Measurements from ENCODE around the gene COL5A2. TPM values are rescaled to one million over a fixed set of nuclear protein-coding genes. Genes with fewer than 3 reads are reported as not detected.

The COL5A2 gene
- total and polyA plus RNA-seq, 10 of the 15 experiments (the other 5 are each of a cell fraction or from before 2014, with no cell fraction given) = 0.04 to 0.85 (median 0.39) TPM

DNA sequence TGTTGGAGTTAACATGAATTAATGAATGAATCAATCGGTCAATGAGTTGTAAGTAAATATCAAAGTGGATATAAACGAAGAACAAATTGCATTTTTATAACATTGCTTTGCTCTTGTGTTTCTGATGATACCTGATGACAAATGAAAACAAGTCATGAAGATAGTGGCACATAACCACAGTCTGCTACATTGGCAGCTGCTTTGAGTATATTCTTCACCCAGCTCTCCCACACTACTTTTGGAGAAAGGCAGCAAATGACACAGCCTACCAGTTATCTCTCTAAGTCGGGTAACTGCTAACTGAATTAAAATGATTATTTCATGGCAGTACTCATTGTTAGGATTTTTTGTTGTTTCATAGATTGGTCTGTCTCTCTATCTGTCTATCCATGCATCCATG lies 76.8 kb downstream of the COL5A2 start:
- Histone ChIP-seq H3K4me2 (ENCODE audit: control insufficient read depth, insufficient read depth) (no peak overlapping the region), H3K4me3 (no peak overlapping the region), H2AFZ (ENCODE audit: control insufficient read depth, low read depth, low read length) (no peak overlapping the region), H3K27ac (ENCODE audit: control insufficient read depth, insufficient read depth) (no peak overlapping the region), H3K79me2 (ENCODE audit: control insufficient read depth, insufficient read depth, low read length) (no peaks in the 10 kb centered on the region), H4K20me1 (ENCODE audit: control insufficient read depth, insufficient read depth) (no peaks in the 10 kb centered on the region), H3K9me3 (replicated peaks; ENCODE audit: control insufficient read depth, insufficient read depth, low read length) (no peaks in the 10 kb centered on the region), H3K27me3 (replicated peaks in 1 of 2; ENCODE audit: control insufficient read depth in 2 of 2, insufficient read depth in 2 of 2, low read length in 1 of 2) (no peaks in the 10 kb centered on the region), H3K4me1 (ENCODE audit: control insufficient read depth, insufficient read depth, low read length) (no peaks in the 10 kb centered on the region), H3K9ac (ENCODE audit: control insufficient read depth, insufficient read depth, low read length) (no peak overlapping the region), H3K36me3 (ENCODE audit: control insufficient read depth in 2 of 2, insufficient read depth in 2 of 2, low read length in 1 of 2) (no peaks in the 10 kb centered on the region)
- FAIRE-seq (no peak), ATAC-seq (peak; percentile 32), DNase-seq (ENCODE audit: low read depth, low spot score) (no peak)
- TF ChIP-seq IKZF2 (IDR thresholded peaks at IDR 0.05) (no peak), RB1 (IDR thresholded peaks at IDR 0.05; ENCODE audit: borderline replicate concordance) (no peak)
- CTCF ChIA-PET = no interaction called here
- WGBS (ENCODE audit: insufficient coverage, insufficient replicate concordance, low lambda C conversion rate, missing lambda C conversion rate) = 21% methylated on average over 3 of the region's 3 CpGs
- intact Hi-C loops (cut with micrococcal nuclease; ENCODE audit: unreplicated experiment) = no loop called here
- RAD21 ChIA-PET (ENCODE audit: unreplicated experiment) = interaction anchor here (1.2 kb wide), 1 partner anchor 8 kb away, joined by 5 read pairs; no protein-coding TSS in a partner anchor
- no TSS peak for BruUV-seq (replicated peaks)
- POLR2A ChIA-PET = no interaction called here
- SMC1A ChIA-PET (ENCODE audit: uncharacterized antibody, unreplicated experiment) = no interaction called here
- in situ Hi-C loops (cut with MboI) = no loop called here

DNA sequence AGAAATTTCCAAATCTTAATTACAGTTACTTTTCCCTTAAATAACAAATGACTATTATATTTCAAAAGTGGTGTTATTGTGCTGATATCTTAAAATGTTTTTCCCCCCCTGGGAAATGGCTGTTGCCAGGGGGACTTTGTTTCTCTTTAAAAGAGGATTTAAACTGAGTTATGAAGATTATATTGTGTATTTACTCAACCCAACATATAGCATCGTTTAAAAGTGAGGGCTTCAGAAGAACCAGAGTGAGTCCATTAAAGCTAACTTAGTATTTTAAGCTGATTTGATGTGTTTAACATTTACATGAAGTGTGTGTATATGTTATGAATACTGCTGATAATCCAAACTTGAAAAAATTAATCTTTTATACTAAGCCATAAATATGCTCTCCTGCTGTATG lies 81.6 kb downstream of the COL5A2 start:
- H3K4me2 ChIP-seq (ENCODE audit: control insufficient read depth, insufficient read depth) = no peak overlapping the region
- FAIRE-seq (no peak), ATAC-seq (no peak), DNase-seq (ENCODE audit: low read depth, low spot score) (no peak)
- H3K79me2 ChIP-seq (ENCODE audit: control insufficient read depth, insufficient read depth, low read length) = no peaks in the 10 kb centered on the region
- H4K20me1 ChIP-seq (ENCODE audit: control insufficient read depth, insufficient read depth) = no peaks in the 10 kb centered on the region
- H3K27ac ChIP-seq (ENCODE audit: control insufficient read depth, insufficient read depth) = no peak overlapping the region
- POLR2A ChIA-PET = no interaction called here
- no peak overlapping the region for H3K9ac ChIP-seq (ENCODE audit: control insufficient read depth, insufficient read depth, low read length)
- in situ Hi-C loops (cut with MboI) = loop anchor here (5.0 to 10.0 kb wide), 2 partner anchors 187 to 314 kb away; no protein-coding TSS in a partner anchor
- RAD21 ChIA-PET (ENCODE audit: unreplicated experiment) = interaction anchor here (1.0 to 1.2 kb wide), 2 partner anchors 20 to 190 kb away, joined by 3 read pairs; no protein-coding TSS in a partner anchor
- 0% methylated on average over 1 of the region's 1 CpG for WGBS (ENCODE audit: insufficient coverage, insufficient replicate concordance, low lambda C conversion rate, missing lambda C conversion rate)
- no peaks in the 10 kb centered on the region for H3K9me3 ChIP-seq (replicated peaks; ENCODE audit: control insufficient read depth, insufficient read depth, low read length)
- intact Hi-C loops (cut with micrococcal nuclease; ENCODE audit: unreplicated experiment) = loop anchor here (5.0 kb wide), 1 partner anchor 249 kb away; no protein-coding TSS in a partner anchor
- H3K27me3 ChIP-seq (replicated peaks in 1 of 2; ENCODE audit: control insufficient read depth in 2 of 2, insufficient read depth in 2 of 2, low read length in 1 of 2) = no peaks in the 10 kb centered on the region
- BruUV-seq (replicated peaks) = no TSS peak
- no peaks in the 10 kb centered on the region for H3K36me3 ChIP-seq (ENCODE audit: control insufficient read depth in 2 of 2, insufficient read depth in 2 of 2, low read length in 1 of 2)
- SMC1A ChIA-PET (ENCODE audit: uncharacterized antibody, unreplicated experiment) = no interaction called here
- CTCF ChIA-PET = interaction anchor here (1.8 kb wide), 1 partner anchor 44 kb away, joined by 8 read pairs; no protein-coding TSS in a partner anchor
- no peak overlapping the region for H2AFZ ChIP-seq (ENCODE audit: control insufficient read depth, low read depth, low read length)
- no peak overlapping the region for H3K4me3 ChIP-seq
- no peaks in the 10 kb centered on the region for H3K4me1 ChIP-seq (ENCODE audit: control insufficient read depth, insufficient read depth, low read length)
- TF ChIP-seq ZNF207 (IDR thresholded peaks at IDR 0.05; ENCODE audit: borderline replicate concordance) = no peak
- no peak for TF ChIP-seq WRNIP1 (IDR thresholded peaks at IDR 0.05; ENCODE audit: borderline replicate concordance, low read depth, low read length)
- TF ChIP-seq RAD21 (IDR thresholded peaks at IDR 0.05; ENCODE audit: insufficient read depth, low read depth, low read length) = no peak
- no peak for TF ChIP-seq BMI1 (IDR thresholded peaks at IDR 0.05; ENCODE audit: borderline replicate concordance)
- TF ChIP-seq HSF1 (IDR thresholded peaks at IDR 0.05; ENCODE audit: low read depth, low read length) = no peak
- no peak for TF ChIP-seq MTA2 (IDR thresholded peaks at IDR 0.05; ENCODE audit: low read depth)
- no peak for TF ChIP-seq SMARCA5 (IDR thresholded peaks at IDR 0.05)
- no peak for TF ChIP-seq STAT1 (conservative IDR thresholded peaks at IDR 0.05)
- no peak for TF ChIP-seq RFX5 (IDR thresholded peaks at IDR 0.05; ENCODE audit: low read depth, low read length)
- TF ChIP-seq ZNF24 (IDR thresholded peaks at IDR 0.05) = no peak
- no peak for TF ChIP-seq POLR2AphosphoS5 (IDR thresholded peaks at IDR 0.05; ENCODE audit: low read length)
- no peak for TF ChIP-seq FOXK2 (IDR thresholded peaks at IDR 0.05)
- no peak for TF ChIP-seq RCOR1 (conservative IDR thresholded peaks at IDR 0.05; ENCODE audit: low read depth, low read length)
- TF ChIP-seq MEF2B (IDR thresholded peaks at IDR 0.05; ENCODE audit: partially characterized antibody, poor library complexity, severe bottlenecking) = no peak

Data from GM12878 (cell line).